ENCODE measurements around the gene VMP1. TPM values are rescaled to one million over a fixed set of nuclear protein-coding genes. Genes with fewer than 3 reads are reported as not detected.

VMP1 gene
- total and polyA plus RNA-seq, 2 of the 13 experiments (the other 11 are each of a cell fraction or from before 2014, with no cell fraction given): 186 to 271 TPM

DNA sequence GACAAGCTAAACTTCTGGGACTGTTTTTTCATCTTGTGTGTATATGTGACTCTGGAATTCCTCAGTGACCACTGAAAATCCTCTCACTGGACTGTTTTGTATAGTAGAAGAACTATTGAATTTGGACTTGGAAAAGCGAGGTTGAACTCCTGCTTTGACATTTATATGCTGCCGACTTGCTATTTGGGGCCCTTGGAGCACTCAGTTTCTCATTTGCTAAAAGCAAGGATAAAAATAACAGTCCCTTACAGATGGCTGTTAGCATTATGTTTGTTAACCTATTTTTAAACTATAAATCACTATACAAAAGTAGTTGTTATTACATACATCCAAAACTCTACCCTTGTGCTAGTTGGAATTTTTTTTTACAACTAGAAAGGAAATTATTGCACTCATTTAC, 9.0 kb downstream of the VMP1 start:
- WGBS (ENCODE audit: low lambda C conversion rate): 94% methylated on average over 2 of the region's 2 CpGs
- in situ Hi-C loops (cut with HindIII; ENCODE audit: extremely low pct_ligation_motif_present, low pct_unique_long_range_greater_than_20kb): no loop called here
- H2AFZ ChIP-seq (ENCODE audit: low read length): no peak overlapping the region
- intact Hi-C loops (cut with micrococcal nuclease; ENCODE audit: unreplicated experiment): no loop called here
- H3K4me2 ChIP-seq (ENCODE audit: low read depth, low read length): no peak overlapping the region
- no peaks in the 10 kb centered on the region for H4K20me1 ChIP-seq (ENCODE audit: insufficient read depth, low read length)
- H3K4me1 ChIP-seq (ENCODE audit: insufficient read depth, low read length): peaks cover 59% of the 10 kb centered on the region
- no peak overlapping the region for H3K27ac ChIP-seq (ENCODE audit: extremely low read length, insufficient read depth, low read length)
- BruUV-seq (replicated peaks): no TSS peak
- CTCF ChIA-PET (ENCODE audit: low intra/inter-chr PET ratio, low total read pairs): no interaction called here
- H3K9ac ChIP-seq (ENCODE audit: insufficient read depth, low read depth, low read length): no peak overlapping the region
- TF ChIP-seq NFE2 (CRISPR knock-in tag; IDR thresholded peaks at IDR 0.05): no peak
- no peak for TF ChIP-seq NRL (CRISPR knock-in tag; IDR thresholded peaks at IDR 0.05; ENCODE audit: borderline replicate concordance)
- no peak for TF ChIP-seq SUZ12 (IDR thresholded peaks at IDR 0.05; ENCODE audit: low read depth, low read length)
- TF ChIP-seq ZNF3 (CRISPR knock-in tag; IDR thresholded peaks at IDR 0.05): no peak
- TF ChIP-seq, protein P1, sequence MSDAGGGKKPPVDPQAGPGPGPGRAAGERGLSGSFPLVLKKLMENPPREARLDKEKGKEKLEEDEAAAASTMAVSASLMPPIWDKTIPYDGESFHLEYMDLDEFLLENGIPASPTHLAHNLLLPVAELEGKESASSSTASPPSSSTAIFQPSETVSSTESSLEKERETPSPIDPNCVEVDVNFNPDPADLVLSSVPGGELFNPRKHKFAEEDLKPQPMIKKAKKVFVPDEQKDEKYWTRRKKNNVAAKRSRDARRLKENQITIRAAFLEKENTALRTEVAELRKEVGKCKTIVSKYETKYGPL (CRISPR knock-in tag; IDR thresholded peaks at IDR 0.05): no peak
- TF ChIP-seq, protein P2, sequence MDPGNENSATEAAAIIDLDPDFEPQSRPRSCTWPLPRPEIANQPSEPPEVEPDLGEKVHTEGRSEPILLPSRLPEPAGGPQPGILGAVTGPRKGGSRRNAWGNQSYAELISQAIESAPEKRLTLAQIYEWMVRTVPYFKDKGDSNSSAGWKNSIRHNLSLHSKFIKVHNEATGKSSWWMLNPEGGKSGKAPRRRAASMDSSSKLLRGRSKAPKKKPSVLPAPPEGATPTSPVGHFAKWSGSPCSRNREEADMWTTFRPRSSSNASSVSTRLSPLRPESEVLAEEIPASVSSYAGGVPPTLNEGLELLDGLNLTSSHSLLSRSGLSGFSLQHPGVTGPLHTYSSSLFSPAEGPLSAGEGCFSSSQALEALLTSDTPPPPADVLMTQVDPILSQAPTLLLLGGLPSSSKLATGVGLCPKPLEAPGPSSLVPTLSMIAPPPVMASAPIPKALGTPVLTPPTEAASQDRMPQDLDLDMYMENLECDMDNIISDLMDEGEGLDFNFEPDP (CRISPR knock-in tag; conservative IDR thresholded peaks at IDR 0.05): no peak
- no peak for TF ChIP-seq ATAD3A (CRISPR knock-in tag; IDR thresholded peaks at IDR 0.05)
- TF ChIP-seq KLF9 (CRISPR knock-in tag; IDR thresholded peaks at IDR 0.05; ENCODE audit: low read depth): no peak
- TF ChIP-seq, protein P3, sequence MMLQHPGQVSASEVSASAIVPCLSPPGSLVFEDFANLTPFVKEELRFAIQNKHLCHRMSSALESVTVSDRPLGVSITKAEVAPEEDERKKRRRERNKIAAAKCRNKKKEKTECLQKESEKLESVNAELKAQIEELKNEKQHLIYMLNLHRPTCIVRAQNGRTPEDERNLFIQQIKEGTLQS (CRISPR knock-in tag; IDR thresholded peaks at IDR 0.05): no peak
- TF ChIP-seq REXO4 (CRISPR knock-in tag; IDR thresholded peaks at IDR 0.05; ENCODE audit: borderline replicate concordance): no peak
- TF ChIP-seq GATA4 (IDR thresholded peaks at IDR 0.05; ENCODE audit: borderline replicate concordance, low read depth): no peak
- TF ChIP-seq ZC3H4 (CRISPR knock-in tag; IDR thresholded peaks at IDR 0.05; ENCODE audit: borderline replicate concordance): no peak
- TF ChIP-seq SRSF9 (IDR thresholded peaks at IDR 0.05; ENCODE audit: borderline replicate concordance, insufficient read depth, low read depth, low read length, poor library complexity, severe bottlenecking): no peak
- TF ChIP-seq SIN3A (IDR thresholded peaks at IDR 0.05; ENCODE audit: borderline replicate concordance, low read depth, low read length): no peak
- TF ChIP-seq ZFP62 (CRISPR knock-in tag; IDR thresholded peaks at IDR 0.05): no peak
- FAIRE-seq (no peak), DNase-seq (ENCODE audit: low spot score) (no peak), ATAC-seq (no peak)
- POLR2A ChIA-PET: interaction anchor here (0.6 kb wide), 1 partner anchor 129 kb away, joined by 3 read pairs; no protein-coding TSS in a partner anchor
- H3K79me2 ChIP-seq (ENCODE audit: insufficient read depth, low read length): peaks cover 90% of the 10 kb centered on the region
- no peak overlapping the region for H3K4me3 ChIP-seq (replicated peaks in 1 of 3; ENCODE audit: insufficient read depth in 1 of 3, low read depth in 2 of 3, low read length in 3 of 3)
- H3K9me3 ChIP-seq (ENCODE audit: low read length): no peaks in the 10 kb centered on the region
- H3K36me3 ChIP-seq (replicated peaks in 1 of 2; ENCODE audit: control insufficient read depth in 1 of 2, insufficient read depth in 2 of 2, low read length in 2 of 2): peaks cover 2 to 5% of the 10 kb centered on the region in 2 experiments; a peak in 2 of 5 replicates
- H3K27me3 ChIP-seq (ENCODE audit: control insufficient read depth in 1 of 2, insufficient read depth in 2 of 2, low read length in 2 of 2): no peaks in the 10 kb centered on the region
